NCI-H2171 treated with DMSO at 0.1 percent for 48 hours (cell line): ENCODE measurements around the gene KLHL29.

Source experiments
- DNase-seq: peaks from one replicate; lab custom pipeline; 2025; lab: John Stamatoyannopoulos, UW

Gene KLHL29

GRCh38 chr2:23422089-23423061 is 37.4 kb downstream of the KLHL29 start:
- DNase-seq, result no peak

DNA sequence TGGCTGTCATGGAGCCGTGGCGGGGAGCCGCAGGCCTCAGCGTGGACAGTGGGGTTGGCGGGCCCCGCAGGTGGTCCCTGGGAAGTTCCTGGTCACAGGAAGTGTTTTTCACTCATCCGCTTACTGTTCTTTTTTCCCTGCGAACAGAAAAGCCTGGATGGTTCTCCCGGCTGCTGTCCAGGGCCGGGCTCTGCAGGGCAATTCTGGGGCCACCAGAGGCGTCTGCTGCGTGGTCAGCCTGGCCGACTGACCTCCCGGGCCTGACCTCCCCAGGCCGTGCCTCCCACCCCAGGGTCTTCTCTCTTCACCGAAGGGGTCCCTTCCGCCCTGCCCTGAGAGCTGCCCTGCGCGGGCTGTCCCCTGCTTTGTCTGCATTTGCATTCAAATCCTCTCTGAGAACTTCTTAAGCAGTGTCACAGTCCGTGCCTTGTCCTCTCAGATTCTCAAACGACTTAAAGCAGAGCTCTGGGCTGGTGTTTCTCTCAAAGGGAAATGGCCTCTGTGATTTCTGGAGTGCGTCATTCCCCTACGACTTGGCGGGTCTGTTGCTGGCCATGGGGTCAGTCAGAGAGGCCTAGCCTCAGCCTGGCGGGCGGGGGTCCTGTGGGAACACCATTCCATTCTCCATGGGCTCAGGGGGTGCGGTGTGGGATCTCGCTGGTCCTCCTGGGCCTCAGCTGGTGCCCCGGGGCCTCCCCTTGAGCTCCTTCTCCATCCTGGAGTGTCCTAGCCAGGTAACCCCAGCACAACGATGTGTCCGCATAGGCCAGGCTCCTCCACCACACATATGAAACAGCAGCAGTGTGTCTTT is 38.3 kb downstream of the KLHL29 start:
- DNase-seq, result no peak

GRCh38 chr2:23423873-23424680 is 39.1 kb downstream of the KLHL29 start:
- no peak for DNase-seq

- no peak for DNase-seq
Observed at GRCh38 chr2:23425338-23425871, 40.4 kb downstream of the KLHL29 start.

DNA sequence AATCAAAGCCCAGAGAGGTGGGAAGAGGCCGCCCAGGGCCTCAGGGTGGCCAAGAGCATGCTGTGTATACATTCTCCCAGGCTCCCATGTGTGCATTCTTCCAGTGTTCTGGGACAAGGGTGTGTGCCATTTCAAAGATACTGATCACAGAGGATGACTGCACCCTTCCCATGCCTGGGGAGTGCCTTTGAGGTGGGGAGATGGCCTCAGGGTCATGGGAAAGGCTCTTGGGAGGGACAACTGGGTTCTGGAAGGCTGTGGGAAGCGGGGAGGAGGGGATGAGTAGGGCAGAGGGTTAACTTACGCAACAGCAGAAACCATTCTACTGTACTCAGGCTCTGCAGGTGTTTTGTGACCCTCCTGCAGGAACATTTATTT is 40.9 kb downstream of the KLHL29 start:
- no peak for DNase-seq

DNA sequence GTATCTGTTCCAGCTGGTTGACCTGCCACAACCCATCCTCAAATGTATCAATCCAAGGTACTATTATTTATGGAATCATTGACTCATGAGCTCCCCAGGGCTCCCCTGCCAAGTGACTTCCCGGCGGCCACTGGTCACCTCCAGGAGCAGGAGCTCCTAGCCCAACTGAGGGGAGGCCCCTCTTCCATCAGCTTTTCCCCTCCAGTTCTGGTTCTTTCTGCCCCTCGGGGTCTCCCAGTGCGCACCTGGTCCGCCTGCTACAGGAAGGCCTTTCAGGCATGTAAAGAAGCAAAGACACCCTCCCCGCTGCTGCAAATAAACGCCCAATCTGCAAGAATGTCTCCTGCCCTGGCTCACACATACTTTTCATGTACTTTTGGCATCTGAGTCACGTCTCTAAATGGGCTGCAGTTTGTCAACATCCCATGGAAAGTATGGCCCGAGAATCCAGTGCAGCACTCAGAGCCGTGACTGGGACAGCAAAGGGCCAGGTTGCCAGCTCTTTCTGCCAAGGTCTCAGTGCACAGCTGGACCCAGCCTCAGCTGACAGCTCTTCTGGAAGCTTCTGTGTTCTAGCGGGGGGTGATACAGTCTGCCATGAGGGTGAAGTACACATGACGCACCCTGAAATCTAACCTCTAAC is 41.4 kb downstream of the KLHL29 start:
- no peak for DNase-seq

GRCh38 chr2:23427350-23427749 is 42.4 kb downstream of the KLHL29 start:
- no peak for DNase-seq

DNA sequence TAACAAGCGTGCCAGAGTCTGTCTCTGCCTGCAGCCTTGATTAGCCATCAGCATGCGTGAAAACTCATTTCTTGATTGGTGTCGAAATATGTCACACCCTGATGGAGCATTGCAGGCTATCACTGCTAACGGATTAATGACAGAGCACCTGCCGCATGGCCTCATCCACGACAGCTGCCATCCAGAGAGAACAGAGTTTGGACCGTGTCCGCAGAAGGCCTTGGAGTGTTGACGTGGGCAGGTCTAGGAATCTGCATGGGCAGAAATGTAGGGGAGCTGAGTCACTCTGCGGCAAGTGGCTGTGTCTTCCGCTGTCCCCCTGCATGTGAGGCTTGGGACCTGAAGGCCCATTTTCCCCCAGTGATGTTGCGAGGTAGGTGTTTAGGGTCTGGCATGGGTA is 43.0 kb downstream of the KLHL29 start:
- no peak for DNase-seq

GRCh38 chr2:23429036-23429435 is 44.1 kb downstream of the KLHL29 start:
- DNase-seq, result no peak

GRCh38 chr2:23430263-23430662 is 45.3 kb downstream of the KLHL29 start:
- DNase-seq, result no peak

DNA sequence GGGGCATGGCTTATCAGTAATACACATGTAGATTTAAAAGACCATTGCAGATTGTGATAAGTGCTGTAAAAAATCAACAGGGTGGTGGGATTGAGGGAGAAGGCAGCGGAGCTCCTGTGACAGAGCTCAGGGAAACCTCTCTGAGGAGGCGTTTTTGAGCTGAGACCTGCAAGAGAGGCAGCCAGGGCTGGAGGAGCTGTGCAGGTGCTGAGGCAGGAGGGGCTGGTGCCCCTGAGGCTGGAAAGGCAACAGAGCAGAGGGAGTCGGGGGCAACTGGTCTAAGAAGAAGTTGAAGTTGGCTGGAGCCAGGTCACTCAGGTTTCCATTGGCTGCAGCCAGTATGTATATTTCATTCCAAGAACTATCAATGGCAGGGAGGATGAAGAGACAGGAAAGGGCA is 47.6 kb downstream of the KLHL29 start:
- no peak for DNase-seq

DNA sequence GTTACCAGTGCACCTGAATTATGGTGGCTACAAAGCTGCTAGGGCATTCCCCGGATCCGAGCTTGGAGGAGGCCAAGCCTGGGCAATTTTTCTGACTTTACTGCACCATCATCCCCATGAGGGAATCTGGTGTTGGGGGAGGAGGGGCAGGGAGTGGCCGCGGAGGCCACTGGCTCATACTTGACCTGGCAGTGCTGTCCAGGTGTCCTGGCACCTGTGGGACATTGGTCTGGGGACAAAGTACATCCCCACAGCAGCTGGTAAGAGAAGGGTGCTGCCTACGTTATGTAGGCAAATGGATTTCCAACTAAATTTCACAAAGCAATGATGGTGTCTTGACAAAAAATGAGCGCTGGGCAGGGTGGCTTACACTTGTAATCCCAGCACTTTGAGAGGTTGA is 48.3 kb downstream of the KLHL29 start:
- DNase-seq, result no peak

DNA sequence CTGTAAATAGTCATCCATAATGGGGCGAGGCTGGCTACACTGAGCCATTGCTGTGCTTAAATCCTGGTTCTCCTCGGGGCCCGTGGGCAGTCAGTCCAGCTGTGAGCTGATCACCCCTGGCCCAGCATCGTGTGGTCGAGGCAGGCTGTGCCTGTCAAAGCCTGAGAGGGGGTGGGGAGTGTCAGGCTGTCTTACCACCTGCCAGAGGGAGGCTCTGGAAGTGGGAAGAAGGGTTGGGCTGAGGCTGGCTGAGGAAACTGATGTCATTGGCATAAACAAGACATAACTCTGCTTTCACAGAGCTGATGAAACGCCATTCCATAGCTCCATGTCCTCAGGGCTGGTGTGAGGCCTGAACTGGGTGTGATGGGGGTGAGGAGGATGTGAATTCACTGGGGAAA is 49.7 kb downstream of the KLHL29 start:
- no peak for DNase-seq

- DNase-seq, result no peak
Observed at GRCh38 chr2:23435250-23436035, 50.5 kb downstream of the KLHL29 start.

GRCh38 chr2:23436346-23437098 is 51.5 kb downstream of the KLHL29 start:
- no peak for DNase-seq

- no peak for DNase-seq
Observed at GRCh38 chr2:23441414-23441813, 56.4 kb downstream of the KLHL29 start.

- DNase-seq, result no peak
Observed at GRCh38 chr2:23445450-23445868, 60.5 kb downstream of the KLHL29 start.

DNA sequence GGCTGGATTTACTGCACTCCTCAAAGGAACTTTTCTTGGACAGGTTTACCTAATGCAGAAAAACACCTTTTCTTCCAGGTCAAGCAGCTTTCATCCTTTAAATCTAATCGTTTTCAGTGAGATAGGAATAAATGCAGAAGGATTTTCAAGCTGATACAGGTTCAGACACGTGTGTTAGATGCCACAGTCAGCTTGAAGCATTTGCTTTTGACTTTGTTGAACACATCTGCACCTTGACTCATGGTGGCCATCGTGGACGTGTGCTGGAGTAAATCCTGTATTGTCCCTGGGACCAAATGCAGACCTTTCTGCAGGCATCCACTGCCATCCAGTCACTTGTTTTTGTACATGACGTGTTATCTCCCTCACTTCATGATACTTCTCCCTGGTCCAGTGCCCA is 61.9 kb downstream of the KLHL29 start:
- DNase-seq, result no peak

DNA sequence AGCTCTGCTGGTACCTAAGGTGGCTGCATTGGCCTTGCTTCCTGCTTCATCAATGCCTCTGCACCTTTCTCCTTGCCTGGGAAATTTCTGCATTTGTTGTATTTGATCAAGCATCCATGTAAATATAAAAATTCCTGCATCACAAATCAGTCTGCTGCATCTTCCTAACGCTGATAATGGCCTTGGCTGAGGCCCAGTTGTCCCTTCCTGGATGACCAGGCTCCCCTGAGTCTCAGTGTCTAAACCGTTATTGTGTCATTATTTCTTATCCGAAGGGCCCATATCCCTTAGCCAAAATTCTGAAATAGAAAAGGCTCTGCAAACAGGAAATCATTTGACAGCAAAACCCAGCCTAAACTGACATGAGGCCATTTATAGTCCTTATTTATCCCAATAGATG is 62.4 kb downstream of the KLHL29 start:
- no peak for DNase-seq

DNA sequence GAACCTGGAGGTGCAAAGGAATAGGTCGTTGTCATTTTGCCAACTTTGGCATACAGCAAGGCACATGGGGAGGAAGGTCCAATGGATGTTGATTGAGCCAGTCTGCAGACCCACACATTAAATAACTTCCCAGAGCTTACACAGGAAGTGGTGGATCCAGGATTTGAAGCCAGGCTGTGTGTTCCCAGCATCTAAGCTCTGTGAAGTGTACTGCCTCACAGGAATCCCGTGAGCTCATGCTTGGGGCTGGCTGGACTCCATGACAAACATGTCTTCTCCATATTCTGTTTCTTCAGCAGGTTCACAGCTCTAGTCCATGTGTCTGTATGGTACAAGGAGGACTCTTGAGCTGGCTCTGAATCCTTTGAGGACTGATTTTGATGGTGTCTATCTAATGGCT is 63.9 kb downstream of the KLHL29 start:
- DNase-seq, result no peak
